ENCODE measurements around the gene B3GALT6.

DNA sequence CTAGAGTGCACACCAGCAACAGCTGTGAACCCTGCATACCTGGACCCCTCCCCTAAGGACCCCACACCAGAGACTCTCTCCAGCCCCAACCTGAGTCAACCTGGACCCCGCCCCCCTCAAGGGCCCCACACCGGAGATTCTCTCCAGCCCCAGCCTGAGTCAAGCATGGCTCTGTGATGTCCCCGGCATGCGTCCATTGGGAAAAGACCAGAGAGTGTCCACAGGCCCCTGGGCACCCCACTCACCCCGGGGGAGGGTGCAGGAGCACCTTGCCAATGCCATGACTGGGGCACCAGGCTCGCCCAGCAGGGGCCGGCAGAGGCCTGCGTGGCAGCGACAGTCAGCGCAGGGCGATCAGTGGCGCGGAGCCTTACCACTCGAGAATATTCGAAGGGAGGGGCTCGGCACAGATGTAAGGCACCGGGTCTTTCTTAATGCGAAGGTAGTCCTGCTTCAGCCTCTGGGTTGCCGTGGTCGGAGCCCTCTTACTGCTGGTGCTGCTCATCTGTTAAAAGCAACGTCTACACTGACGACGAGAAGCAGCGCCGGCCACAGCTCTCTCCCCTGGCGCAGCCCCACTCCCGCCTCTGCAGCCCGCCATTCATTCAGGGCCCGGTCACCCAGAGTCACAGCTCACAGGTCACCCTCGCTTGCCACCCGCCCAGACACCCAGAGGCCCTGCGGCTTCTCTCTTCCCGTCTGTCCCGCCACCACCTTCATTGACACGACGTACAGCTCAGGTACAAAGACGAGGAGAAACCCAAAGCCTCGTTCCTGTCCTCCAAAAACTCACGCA, 35.6 kb downstream of the B3GALT6 start:
- no peak for TF ChIP-seq POLR2AphosphoS5 (IDR thresholded peaks at IDR 0.05; ENCODE audit: low read depth)
- no peak for TF ChIP-seq JUNB (IDR thresholded peaks at IDR 0.05; ENCODE audit: unreplicated experiment)
- TF ChIP-seq, protein P1, sequence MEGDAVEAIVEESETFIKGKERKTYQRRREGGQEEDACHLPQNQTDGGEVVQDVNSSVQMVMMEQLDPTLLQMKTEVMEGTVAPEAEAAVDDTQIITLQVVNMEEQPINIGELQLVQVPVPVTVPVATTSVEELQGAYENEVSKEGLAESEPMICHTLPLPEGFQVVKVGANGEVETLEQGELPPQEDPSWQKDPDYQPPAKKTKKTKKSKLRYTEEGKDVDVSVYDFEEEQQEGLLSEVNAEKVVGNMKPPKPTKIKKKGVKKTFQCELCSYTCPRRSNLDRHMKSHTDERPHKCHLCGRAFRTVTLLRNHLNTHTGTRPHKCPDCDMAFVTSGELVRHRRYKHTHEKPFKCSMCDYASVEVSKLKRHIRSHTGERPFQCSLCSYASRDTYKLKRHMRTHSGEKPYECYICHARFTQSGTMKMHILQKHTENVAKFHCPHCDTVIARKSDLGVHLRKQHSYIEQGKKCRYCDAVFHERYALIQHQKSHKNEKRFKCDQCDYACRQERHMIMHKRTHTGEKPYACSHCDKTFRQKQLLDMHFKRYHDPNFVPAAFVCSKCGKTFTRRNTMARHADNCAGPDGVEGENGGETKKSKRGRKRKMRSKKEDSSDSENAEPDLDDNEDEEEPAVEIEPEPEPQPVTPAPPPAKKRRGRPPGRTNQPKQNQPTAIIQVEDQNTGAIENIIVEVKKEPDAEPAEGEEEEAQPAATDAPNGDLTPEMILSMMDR (conservative IDR thresholded peaks at IDR 0.05; ENCODE audit: low read depth in 2 of 2), result no peak
- no peak for TF ChIP-seq EZH2phosphoT487 (IDR thresholded peaks at IDR 0.05; ENCODE audit: unreplicated experiment)

All from GM23338 (cell line).